HG02642 (cell line): ENCODE results near the gene CFAP20DC.

ENCODE experiments used
- ATAC-seq: cut with Tn5 transposase; IDR thresholded peaks from one replicate; pipeline ENCODE4 v1.9.1; 2021; ENCODE audit warnings: mild to moderate bottlenecking; ENCODE audit not compliant: unreplicated experiment, poor library complexity

The CFAP20DC gene

DNA sequence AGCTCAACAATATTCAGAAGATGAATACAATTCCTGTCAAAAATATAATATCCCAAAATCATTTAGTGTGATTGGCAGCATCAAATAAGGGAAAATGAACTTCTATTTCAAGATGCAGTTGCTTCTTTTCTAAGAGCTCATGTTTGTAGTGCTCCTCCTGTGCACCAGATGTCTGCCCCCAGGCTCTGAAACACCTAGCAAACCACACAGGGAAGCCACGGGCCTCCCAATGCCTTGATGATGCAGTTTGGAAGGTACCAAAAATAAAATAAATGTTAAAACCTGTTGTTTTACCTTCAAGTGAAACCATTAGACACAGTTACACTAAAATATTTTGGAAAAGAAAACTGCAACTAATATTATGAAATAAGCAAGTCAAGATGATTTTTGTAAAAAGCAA lies 22.2 kb downstream of the CFAP20DC start:
- no peak for ATAC-seq

DNA sequence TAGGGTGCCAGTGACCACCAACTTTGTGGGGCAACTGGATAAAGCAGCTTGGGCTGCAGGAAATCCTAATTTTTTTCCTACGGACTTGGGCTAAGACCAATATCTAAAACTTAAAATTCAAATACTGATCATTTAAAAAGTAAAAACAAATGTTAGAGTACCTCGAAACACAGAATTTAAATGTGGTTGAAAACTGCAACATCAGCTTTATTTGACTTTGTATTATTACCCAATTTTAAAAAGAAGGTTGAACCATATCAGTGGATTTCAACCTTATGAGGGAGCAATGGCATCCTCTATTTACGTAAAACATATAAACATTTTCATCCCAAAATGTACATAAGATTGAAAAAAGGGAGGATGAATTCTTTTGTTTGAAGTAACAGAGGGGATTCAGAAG lies 26.2 kb downstream of the CFAP20DC start:
- ATAC-seq: no peak

DNA sequence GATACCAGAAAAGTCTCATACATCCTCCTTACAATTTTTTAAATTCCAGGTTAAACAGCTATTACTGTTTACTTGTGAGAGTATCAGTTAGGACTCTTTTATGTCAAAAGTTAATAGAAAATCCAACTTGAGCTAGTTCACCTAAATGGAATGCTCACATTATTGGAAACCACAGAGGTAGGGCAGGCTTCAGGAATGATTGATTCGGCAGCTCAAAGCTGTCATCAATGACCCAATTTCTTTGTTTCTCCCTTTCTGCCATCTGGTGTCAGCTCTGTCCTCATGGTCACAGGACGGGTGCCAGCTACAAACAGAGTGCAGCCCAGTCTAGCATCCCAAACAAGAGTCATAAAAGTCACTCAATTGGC lies 32.2 kb downstream of the CFAP20DC start:
- ATAC-seq: no peak

DNA sequence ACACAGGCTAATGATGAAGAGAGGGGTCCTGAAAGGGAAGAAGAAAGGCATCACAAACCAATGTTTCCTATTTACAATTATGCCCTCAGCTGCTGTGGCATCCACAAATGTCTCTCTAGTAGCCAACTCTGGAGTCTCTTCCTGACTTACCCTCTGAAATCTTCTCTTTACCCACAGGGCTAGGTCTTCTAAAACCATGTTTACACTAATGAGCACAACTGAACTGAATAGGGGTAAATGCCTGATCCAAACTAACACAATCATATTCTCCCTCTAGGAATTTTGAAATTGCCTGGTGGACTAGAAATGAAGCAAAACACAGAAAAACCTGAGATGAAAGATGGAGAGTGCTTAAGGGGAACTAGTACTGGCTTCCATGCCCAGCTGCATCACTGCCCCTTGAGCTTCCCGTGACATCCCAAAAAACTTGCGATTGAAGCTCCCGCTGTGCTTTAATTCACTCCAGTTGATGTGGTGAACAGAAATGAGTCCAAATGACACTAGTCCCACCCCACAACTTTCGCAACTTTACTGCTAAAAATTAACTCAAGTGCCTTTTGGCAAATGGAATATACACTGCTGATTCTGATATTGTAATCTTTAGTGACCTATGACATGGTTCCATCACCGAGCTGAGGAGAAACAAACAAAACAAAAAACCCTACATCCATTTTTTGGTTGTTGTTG lies 32.8 kb downstream of the CFAP20DC start:
- ATAC-seq: no peak

DNA sequence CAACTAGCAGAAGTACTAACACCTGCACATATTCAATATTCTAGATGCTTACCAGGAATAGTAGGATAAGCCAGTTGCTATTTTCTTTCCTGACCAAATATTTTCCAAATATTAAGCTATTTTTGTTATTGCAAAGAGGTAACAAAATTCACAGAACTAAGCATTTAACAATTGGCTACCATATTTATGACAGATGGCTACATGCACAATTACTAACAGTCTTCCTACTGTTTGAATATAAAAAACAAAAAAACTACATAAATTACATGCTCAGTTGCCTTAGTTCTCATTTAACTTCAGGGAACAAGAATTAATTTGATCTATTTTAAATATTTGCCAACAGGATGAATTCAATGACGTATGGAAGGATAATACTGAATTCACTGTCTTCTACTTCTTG lies 36.2 kb downstream of the CFAP20DC start:
- no peak for ATAC-seq

DNA sequence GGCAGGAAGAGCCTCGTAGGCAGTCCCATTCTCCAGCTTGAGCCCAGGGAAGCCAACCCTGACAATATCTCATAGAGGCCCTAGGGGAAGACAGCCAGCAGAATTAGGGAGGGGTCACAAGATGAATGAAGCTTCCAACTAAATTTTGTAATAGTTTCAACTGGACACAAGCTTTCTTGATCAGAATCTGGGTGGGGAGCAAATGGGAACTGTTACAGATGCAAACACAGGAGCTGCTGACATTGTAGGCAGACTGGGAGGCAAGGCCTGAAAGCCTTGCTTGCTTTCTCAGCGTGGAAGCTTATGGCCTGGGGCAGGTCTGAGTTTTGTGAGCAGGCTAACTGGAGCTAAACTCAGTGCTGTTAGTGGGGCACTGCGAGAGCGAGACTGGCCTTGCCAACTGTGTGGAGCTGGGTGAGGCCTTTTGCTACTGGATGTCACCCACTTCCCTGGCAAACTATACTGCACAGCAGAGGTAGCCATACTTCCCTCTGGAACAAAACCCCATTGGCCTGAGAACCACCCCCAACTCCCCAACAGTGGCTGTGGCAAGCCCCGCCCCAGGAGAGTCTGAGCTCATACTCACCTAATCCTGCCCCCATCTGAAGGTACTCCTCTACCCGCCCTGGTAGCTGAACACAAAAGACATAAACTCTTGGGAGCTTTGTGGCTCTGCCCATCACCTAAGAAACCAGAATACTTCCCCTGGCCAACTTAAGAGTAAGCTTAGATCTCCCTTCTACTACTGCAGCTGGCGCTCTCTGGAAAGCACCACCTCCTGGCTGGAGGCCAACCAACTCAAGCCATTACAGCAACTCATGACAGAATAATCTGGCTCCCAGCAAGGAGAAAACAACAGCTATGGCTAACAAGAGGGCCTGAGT lies 42.9 kb downstream of the CFAP20DC start:
- no peak for ATAC-seq

DNA sequence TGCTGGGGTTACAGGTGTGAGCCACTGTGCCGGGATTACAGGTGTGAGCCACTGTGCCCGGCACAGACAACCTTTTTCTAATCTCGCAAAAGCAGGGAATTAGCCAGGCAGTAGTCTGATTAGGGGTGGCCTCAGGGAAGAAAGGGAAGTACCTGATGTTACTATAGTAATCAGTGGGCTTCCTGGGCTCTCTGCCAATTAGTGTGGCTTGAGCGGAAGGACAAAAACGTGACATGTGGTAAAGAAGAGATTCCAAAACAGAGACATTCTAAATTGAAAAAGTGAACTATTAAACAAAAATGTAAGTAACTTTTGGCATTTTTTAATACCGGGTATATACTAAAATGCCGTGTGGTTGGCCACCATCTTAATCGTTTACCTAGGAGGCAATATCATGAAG lies 48.1 kb downstream of the CFAP20DC start:
- ATAC-seq: no peak

DNA sequence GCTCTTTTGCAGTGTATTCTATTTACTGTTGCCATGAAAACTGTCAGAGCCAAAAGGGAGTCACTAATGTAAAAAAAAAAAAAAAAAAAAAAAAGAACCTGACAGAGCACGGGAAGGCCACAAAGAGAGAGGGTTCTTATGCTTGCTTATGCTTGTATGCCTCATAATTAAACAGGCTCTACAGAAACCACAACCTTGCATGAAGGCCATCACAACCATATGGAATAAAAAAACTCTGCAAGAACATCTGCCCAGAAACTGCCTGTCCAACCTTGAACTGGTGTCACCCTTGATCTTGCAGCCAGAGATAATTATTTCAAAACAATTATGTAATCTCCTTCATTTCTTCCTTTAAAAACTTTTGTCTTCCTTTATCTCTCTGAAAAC lies 50.1 kb downstream of the CFAP20DC start:
- ATAC-seq: no peak

DNA sequence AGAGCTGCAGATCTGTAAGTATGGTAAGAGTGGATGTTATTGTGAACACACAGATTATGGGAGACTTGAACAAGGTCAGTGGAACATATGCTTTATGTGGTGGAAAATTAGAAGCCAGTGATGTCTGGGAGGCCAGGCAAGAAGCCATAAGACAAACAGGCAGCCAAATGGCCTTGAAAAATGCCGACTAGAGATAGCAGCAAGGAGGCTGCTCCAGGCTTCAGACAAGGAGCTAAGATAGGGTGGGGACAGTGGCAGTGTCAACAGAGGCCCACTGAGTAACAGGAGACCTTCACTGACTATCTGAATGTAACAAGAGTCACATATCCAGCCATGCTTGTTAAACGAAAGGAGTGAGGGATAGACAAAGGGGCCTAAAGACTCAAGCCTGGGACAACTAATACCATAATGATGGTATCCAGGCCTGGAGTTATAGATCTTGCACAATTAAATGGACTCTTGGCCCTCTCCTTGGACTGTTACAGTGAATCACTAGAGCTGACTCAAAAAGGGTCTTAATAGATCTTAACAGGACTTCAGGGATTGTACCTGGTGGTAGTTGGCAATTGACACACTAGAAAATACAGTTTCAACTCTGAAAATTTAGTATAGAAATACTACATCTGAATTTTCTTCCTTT lies 50.6 kb downstream of the CFAP20DC start:
- no peak for ATAC-seq

DNA sequence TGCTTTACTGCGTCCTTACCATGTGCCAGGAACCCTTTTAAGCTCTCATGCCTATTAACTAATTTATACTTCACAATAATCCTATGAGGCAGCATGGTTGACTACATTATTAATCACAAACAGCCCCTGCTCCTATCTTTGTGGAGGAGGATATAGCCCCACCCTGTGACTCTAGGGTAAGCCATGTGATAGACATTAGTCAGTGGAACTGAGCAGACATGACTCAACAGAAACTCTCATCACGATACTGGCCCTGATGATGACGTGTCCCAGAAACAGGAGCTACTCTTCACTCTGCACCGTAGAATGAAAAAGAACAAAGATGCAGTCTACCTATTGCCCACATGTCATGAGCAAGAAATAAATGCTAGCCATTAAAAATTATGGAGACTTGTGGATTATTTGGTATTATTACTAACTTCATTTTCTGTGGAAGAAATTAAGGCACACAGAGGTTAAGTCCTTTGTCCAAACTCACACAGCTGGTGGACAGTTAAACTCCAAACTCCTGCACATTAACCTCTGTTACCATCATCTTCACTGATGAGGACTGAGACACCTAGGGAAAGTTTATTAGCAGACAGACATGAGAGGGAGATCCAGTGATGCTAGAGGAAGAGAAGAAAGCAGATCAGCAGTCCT lies 51.2 kb downstream of the CFAP20DC start:
- ATAC-seq: no peak

DNA sequence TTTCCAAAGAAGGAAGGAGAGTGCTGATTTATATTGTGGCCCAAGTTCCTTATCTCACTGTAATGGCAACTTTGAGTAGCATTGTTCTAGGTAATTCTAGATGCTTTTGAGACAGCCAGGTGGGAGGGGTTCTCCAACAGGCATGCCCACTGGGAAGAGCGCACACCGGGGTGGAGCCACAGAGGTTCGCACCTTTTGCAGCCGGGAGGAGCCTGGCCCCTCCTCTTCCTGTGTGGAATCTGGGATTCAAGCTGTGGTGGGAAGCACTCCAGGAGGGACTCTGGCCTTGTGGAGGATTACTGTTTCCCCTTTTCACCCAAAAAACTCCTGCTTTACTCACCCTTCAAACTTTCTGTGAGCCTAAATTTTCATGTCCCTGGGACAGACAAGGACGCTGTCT lies 53.1 kb downstream of the CFAP20DC start:
- ATAC-seq: no peak

DNA sequence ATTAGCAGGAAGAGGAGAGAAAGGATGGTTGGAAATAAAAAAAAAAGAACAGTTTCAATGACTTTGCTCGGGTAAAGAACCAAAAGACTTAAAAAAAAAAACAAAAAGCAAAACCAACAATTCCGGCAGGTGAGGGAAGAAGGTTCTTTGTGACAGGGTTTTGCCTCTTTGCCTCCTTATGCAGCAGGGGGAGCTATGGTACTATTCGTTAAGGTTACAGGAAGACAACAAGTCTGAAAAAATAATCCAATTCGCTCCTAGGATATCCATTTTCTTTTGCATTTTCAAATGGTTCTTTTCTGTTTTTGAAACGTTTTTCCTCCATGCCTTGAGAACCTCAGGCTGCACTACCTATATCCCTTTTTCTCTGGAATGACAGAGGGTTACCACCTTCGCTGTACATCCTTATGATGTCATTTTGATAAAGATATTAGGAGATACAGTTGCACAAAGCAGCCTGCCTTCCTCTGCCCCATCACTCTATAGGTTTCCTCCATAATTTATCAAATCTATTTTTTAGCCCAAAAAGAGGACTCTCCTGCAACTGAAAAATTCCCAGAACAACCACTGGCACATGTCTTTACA lies 55.0 kb downstream of the CFAP20DC start:
- peak; percentile 58 for ATAC-seq

DNA sequence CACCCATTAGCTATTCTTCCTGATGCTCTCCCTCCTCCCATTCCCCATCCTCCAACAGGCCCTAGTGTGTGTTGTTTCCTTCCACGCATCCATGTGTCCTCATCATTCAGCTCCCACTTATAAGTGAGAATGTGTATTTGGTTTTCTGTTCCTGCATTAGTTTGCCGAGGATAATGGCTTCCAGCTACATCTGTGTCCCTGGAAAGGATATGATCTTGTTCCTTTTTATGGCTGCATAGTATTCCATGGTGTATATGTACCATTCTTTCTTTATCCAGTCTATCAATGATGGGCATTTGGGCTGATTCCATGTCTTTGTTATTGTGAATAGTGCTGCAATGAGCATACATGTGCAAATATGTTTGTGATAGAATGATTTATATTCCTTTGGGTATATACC lies 56.3 kb downstream of the CFAP20DC start:
- ATAC-seq: no peak

DNA sequence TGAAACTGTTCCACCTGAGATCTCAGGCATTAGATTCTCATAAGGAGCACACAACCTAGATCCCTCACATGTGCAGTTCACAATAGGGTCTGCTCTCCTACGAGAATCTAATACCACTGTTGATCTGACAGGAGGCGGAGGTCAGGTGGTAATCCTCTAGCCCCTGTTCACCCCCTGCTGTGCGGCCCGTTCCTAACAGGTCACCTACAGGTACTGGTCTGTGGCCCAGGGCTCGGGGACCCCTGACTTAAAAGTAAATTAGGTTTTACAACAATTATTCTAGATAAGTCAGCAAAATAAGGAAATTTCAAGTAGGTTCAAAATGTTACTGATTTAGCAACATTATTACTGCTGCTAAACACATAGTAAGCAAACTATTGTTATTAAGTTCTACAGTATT lies 58.2 kb downstream of the CFAP20DC start:
- ATAC-seq: no peak

DNA sequence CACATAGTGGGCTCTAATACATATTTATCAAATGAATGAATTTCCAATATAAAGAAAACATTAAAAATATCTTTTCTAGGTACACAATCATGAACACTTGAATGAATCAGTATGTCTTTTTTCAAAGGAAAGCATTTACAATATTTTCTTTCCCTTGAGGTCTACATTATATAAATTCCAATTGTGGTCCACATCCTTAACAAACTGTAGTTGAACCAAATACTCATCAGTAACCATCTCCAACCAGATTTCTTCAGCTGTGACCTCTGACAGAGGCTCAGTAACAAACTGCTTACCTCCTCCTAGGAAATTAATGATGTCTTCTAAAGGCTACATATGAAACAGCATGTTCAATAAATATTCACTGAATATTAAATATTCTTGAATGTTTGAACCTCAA lies 58.8 kb downstream of the CFAP20DC start:
- ATAC-seq: no peak

DNA sequence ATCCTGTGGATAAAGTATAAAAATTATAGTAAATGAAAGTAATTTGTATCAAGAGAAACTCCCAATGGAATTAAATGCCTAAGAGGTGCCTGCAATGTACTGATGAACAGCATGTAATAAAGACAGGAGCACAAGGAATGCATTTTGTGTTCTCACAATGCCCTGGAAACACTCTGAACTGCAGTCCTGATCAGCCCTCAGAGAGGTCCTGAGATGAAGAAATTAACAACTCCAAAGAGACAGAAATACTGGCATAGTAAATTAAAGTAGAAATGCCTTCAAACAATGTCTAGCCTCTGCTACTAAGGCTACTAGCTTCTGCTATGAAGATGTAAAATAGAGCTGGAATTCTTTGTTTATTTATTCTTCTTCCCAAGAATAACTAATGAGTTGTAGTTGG lies 59.9 kb downstream of the CFAP20DC start:
- no peak for ATAC-seq

DNA sequence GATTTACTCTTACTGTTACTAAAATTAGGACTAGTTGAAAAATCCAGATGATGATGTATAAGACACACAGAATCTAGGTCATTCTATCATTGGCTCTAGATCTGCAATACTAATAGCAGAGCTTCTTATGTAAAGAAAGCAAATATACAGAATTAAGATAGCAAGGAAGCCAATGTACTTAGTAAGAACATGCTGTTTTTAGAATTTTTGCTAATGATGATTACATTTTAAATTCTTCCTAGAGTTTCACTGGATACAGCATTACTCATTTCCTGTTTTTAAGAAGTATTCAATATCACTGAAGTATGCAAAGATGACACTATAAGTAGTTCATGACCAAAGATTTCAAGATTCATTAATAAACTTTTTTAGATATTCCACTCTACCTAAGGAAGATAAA lies 60.7 kb downstream of the CFAP20DC start:
- no peak for ATAC-seq

DNA sequence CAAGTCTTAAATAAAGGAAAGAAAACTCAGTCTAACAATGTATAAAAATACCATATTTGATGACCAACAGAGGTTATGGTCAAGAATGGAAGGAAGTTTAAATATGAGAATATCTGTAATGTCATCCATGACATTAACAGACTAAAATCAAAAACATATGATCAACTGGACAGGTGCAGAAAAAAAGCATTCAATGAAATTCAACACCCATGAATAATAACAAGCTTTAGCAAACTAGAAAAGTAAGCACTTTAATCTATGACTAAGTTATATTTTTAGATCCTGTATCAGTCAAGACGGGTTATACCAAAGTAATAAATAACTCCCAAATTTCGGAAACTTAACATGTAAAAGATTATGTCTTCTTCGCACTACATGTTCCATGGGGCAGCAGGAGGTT lies 61.8 kb downstream of the CFAP20DC start:
- ATAC-seq: no peak

DNA sequence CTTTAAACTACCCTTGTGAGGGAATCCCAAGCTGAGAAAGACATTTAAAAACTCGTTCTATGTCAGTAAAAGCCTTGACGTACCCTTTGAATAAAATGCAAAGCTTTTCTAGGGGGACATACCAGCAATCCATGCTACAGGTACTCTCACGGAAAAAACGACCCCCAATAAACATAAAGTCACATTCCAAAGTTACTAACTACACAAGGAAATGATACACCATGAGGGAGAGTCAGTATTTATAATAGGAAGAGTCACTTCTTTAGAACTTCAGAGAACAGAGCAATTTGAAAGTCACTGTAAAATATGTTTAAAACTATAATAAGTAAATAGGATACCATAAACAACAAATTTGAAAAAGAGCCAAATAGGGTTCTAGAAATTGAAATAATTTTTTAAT lies 63.2 kb downstream of the CFAP20DC start:
- no peak for ATAC-seq

DNA sequence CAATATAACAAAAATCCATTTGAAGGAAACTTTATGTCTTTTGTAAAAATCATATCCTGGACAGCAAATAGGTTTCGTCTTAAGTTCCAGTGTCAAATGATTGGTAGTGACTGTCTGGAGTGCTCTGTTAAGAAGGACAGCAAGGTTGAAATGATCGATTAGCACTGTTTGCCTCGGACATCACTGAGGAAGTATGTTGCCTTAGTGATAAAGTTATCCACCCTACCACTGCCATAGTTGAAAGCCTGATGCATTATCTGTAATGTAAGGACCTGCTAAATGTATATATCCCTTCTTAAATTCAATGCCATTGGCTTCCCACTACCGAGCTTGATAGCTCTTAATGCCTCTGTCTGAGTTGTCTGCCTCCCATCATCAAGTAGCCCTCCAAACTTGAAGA lies 70.0 kb downstream of the CFAP20DC start:
- no peak for ATAC-seq

DNA sequence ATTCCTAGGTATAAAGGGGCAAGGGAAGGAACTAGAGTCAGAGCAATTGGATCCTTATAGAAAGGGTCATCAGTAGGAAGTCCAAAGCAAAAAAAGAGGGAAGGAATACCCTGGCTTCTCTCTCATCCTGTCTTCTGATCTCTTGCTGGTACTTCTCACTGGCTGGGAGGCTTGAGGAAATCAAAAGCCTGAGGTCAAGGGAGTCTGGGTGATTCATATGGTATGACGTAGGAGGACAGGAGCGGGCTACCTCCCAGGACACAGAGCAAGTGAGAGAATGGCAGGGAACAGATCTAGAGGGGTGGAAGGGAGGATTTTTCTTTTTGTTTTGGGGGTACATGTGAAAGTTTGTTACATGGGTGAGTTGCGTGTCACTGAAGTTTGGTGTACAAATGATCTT lies 76.0 kb downstream of the CFAP20DC start:
- ATAC-seq: no peak
